ENCODE measurements around the gene PAM.

PAM gene

DNA sequence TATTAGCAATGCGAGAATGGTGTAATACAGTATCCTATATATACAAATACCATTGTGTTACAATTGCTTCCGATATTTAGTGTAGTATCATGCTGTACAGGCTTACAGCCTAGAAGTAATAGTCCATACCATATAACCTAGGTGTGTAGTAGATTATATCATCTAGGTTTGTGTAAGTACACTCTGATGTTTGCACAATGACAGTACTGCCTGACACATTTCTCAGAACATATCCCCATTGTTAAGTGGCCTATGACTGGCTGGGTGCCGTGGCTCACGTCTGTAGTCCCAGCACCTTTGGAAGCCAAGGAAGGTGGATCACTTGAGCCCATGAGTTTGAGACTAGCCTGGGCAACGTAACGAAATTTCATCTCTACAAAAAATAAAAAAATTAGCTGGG, 124.6 kb downstream of the PAM start:
- TF ChIP-seq, protein P1, sequence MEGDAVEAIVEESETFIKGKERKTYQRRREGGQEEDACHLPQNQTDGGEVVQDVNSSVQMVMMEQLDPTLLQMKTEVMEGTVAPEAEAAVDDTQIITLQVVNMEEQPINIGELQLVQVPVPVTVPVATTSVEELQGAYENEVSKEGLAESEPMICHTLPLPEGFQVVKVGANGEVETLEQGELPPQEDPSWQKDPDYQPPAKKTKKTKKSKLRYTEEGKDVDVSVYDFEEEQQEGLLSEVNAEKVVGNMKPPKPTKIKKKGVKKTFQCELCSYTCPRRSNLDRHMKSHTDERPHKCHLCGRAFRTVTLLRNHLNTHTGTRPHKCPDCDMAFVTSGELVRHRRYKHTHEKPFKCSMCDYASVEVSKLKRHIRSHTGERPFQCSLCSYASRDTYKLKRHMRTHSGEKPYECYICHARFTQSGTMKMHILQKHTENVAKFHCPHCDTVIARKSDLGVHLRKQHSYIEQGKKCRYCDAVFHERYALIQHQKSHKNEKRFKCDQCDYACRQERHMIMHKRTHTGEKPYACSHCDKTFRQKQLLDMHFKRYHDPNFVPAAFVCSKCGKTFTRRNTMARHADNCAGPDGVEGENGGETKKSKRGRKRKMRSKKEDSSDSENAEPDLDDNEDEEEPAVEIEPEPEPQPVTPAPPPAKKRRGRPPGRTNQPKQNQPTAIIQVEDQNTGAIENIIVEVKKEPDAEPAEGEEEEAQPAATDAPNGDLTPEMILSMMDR (IDR thresholded peaks at IDR 0.05; ENCODE audit: low read length, missing control alignments), result no peak
- H3K4me3 ChIP-seq (replicated peaks; ENCODE audit: low read depth, low read length), result no peak overlapping the region
- no peak for DNase-seq (ENCODE audit: low read depth)

- no peak overlapping the region for H3K4me3 ChIP-seq (replicated peaks; ENCODE audit: low read depth, low read length)
- TF ChIP-seq, protein P1 (IDR thresholded peaks at IDR 0.05; ENCODE audit: low read length, missing control alignments), result no peak
- DNase-seq (ENCODE audit: low read depth), result no peak
Measured at GRCh38 chr5:102886586-102886985, 131.5 kb downstream of the PAM start.

GRCh38 chr5:102888483-102888882, 133.4 kb downstream of the PAM start:
- no peak overlapping the region for H3K4me3 ChIP-seq (replicated peaks; ENCODE audit: low read depth, low read length)
- TF ChIP-seq, protein P1 (IDR thresholded peaks at IDR 0.05; ENCODE audit: low read length, missing control alignments), result no peak
- no peak for DNase-seq (ENCODE audit: low read depth)

GRCh38 chr5:102889033-102889432, 133.9 kb downstream of the PAM start:
- TF ChIP-seq, protein P1 (IDR thresholded peaks at IDR 0.05; ENCODE audit: low read length, missing control alignments), result no peak
- H3K4me3 ChIP-seq (replicated peaks; ENCODE audit: low read depth, low read length), result no peak overlapping the region
- DNase-seq (ENCODE audit: low read depth), result no peak

DNA sequence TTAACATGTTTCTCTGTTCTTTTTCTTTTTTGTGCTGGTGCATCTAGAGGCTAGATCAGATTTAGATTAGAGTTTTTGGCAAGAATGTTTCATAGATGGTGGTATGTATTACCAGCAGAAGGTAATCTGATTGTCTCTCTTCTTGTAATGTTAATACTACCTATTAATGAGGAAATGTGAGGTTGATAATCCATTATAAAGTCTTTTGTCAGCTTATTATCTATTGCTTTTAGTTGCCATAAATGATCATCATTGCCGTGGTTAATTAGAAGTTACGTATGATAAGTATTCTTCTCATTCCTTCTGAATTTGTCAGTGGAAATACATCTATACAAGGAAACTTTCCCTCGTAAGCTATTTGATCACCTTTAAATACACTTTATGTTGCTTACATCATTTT, 135.0 kb downstream of the PAM start:
- TF ChIP-seq, protein P1 (IDR thresholded peaks at IDR 0.05; ENCODE audit: low read length, missing control alignments), result no peak
- no peak for DNase-seq (ENCODE audit: low read depth)

GRCh38 chr5:102891175-102891574, 136.1 kb downstream of the PAM start:
- no peak for DNase-seq (ENCODE audit: low read depth)
- no peak overlapping the region for H3K4me3 ChIP-seq (replicated peaks; ENCODE audit: low read depth, low read length)
- TF ChIP-seq, protein P1 (IDR thresholded peaks at IDR 0.05; ENCODE audit: low read length, missing control alignments), result no peak

More for the DNA sequence above, 135.0 kb downstream of the PAM start:
- H3K4me3 ChIP-seq (replicated peaks; ENCODE audit: low read depth, low read length), result no peak overlapping the region

DNA sequence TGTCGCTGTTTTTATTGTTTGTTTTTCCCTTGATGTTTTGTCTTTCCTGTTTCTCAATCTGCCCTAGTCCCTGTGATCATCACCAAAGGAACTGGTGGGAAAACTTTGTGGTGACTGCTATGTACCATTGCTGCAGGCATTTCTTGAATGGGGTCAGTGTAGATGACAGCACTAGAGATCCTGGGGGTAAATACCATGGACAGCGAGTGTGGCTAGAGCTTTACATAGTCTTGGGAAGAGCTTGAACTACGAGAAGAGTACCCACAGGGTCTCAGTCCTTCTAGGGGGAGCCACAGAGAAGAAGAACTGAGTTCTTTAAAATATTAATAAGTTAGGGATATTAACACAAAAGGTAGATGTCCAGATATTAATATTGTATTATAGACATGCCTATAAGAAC, 138.8 kb downstream of the PAM start:
- no peak overlapping the region for H3K4me3 ChIP-seq (replicated peaks; ENCODE audit: low read depth, low read length)
- DNase-seq (ENCODE audit: low read depth), result no peak
- TF ChIP-seq, protein P1 (IDR thresholded peaks at IDR 0.05; ENCODE audit: low read length, missing control alignments), result no peak

Data from fibroblast of pulmonary artery (primary cell).